IMR-90 (cell line): ENCODE data around the gene RBFOX1. TPM values are rescaled to one million over a fixed set of nuclear protein-coding genes. Genes with fewer than 3 reads are reported as not detected.

Experiments used
- ATAC-seq: fragments of 200-7000 bp; cut with Tn5 transposase; 2 replicates; pipeline ENCODE4 v1.9.1; 2020; ENCODE audit warnings: low read depth, mild to moderate bottlenecking, moderate library complexity
- BruUV-seq: library from RNA; stranded (reverse); fragments of 400-500 nt; replicated peaks from 2 replicates; lab custom pipeline; 2021; lab: Mats Ljungman, UMichigan
- CTCF ChIA-PET: fragments of 300-600 bp; formaldehyde crosslinking; extraction: SDS; loops from one replicate; lab custom pipeline; 2021; ENCODE audit warnings: antibody characterized with exemption; lab: Yijun Ruan, JAX
- POLR2A ChIA-PET: fragments of 300-600 bp; sonication (Branson Sonifier 250); formaldehyde crosslinking; loops from one replicate; lab custom pipeline; 2022; ENCODE audit warnings: antibody characterized with exemption; ENCODE audit not compliant: unreplicated experiment; lab: Charles Lee
- DNase-seq: peaks from one replicate; pipeline ENCODE4 v3.0.0; 2013
- H2AFZ ChIP-seq: replicated peaks from 2 replicates; pipeline ENCODE3; 2013; ENCODE audit warnings: low read length, mild to moderate bottlenecking; ENCODE audit not compliant: poor library complexity
- H2AK5ac ChIP-seq: 2 replicates; pipeline ENCODE4 v1.6.1; 2013; ENCODE audit warnings: low read depth, low read length, inconsistent platforms
- H2AK9ac ChIP-seq: replicated peaks from 2 replicates; pipeline ENCODE3; 2013; ENCODE audit warnings: mild to moderate bottlenecking, low read depth, low read length, moderate library complexity; ENCODE audit not compliant: poor library complexity
- H2BK120ac ChIP-seq: 2 replicates; pipeline ENCODE4 v1.6.1; 2013; ENCODE audit warnings: low read depth, low read length, inconsistent platforms
- H2BK15ac ChIP-seq: 3 replicates; pipeline ENCODE4 v1.6.1; 2013; ENCODE audit warnings: low read depth, low read length, inconsistent platforms
- H2BK20ac ChIP-seq: 2 replicates; pipeline ENCODE4 v1.6.1; 2013; ENCODE audit warnings: low read depth, mild to moderate bottlenecking, inconsistent platforms, low read length, moderate library complexity
- H2BK5ac ChIP-seq: 2 replicates; pipeline ENCODE4 v1.6.1; 2013; ENCODE audit warnings: mild to moderate bottlenecking, low read depth, low read length, inconsistent platforms; ENCODE audit not compliant: poor library complexity, severe bottlenecking
- H3K14ac ChIP-seq: replicated peaks from 2 replicates; pipeline ENCODE4 v1.6.1; 2013; ENCODE audit warnings: low read depth, low read length, inconsistent platforms
- H3K18ac ChIP-seq: 2 replicates; pipeline ENCODE4 v1.6.1; 2013; ENCODE audit warnings: low read depth, low read length, control low read depth
- H3K23ac ChIP-seq: 2 replicates; pipeline ENCODE4 v1.6.1; 2013; ENCODE audit warnings: low read depth, low read length, inconsistent platforms
- H3K27ac ChIP-seq: 2 replicates; pipeline ENCODE4 v1.5.1; 2013; ENCODE audit warnings: mild to moderate bottlenecking, control low read depth, low read length; ENCODE audit not compliant: insufficient read depth
- H3K27me3 ChIP-seq: 2 replicates; pipeline ENCODE4 v1.6.1; 2013; ENCODE audit warnings: low read length; ENCODE audit not compliant: control insufficient read depth, insufficient read depth
- H3K36me3 ChIP-seq: 2 replicates; pipeline ENCODE4 v1.6.1; 2013; ENCODE audit warnings: low read length, mixed read lengths; ENCODE audit not compliant: control insufficient read depth, insufficient read depth
- H3K4ac ChIP-seq: 2 replicates; pipeline ENCODE4 v1.6.1; 2013; ENCODE audit warnings: low read depth, low read length, inconsistent platforms
- H3K4me1 ChIP-seq: 2 replicates; pipeline ENCODE4 v1.6.1; 2013; ENCODE audit warnings: low read length, mixed read lengths; ENCODE audit not compliant: control insufficient read depth, insufficient read depth
- H3K4me2 ChIP-seq: 2 replicates; pipeline ENCODE4 v1.6.1; 2013; ENCODE audit warnings: low read depth, mild to moderate bottlenecking, control low read depth, low read length, moderate library complexity
- H3K4me3 ChIP-seq: 2 replicates; pipeline ENCODE4 v1.5.1; 2013; ENCODE audit warnings: low read depth, mild to moderate bottlenecking, control low read depth, low read length, moderate library complexity; ENCODE audit not compliant: insufficient read depth
- H3K56ac ChIP-seq: 2 replicates; pipeline ENCODE4 v1.6.1; 2013; ENCODE audit warnings: low read length, inconsistent platforms; ENCODE audit not compliant: insufficient read depth; ENCODE audit errors: extremely low read depth
- H3K79me1 ChIP-seq, 2 experiments: 2 replicates each; pipeline ENCODE4 v1.6.1; 2013; ENCODE audit warnings: low read length in 2 of 2, inconsistent platforms in 1 of 2, low read depth in 1 of 2
- H3K9ac ChIP-seq: 2 replicates; pipeline ENCODE4 v1.6.1; 2013; ENCODE audit warnings: low read depth, low read length, control low read depth
- H3K9me1 ChIP-seq: 2 replicates; pipeline ENCODE4 v1.6.1; 2013; ENCODE audit warnings: low read length, inconsistent platforms; ENCODE audit not compliant: insufficient read depth
- H3K9me3 ChIP-seq: 2 replicates; pipeline ENCODE4 v1.6.1; 2013; ENCODE audit warnings: low read length; ENCODE audit not compliant: control insufficient read depth, insufficient read depth
- H4K20me1 ChIP-seq: 2 replicates; pipeline ENCODE4 v1.6.1; 2013; ENCODE audit warnings: low read length, inconsistent platforms; ENCODE audit not compliant: insufficient read depth
- H4K5ac ChIP-seq: 2 replicates; pipeline ENCODE4 v1.6.1; 2013; ENCODE audit warnings: mild to moderate bottlenecking, low read depth, low read length, control low read depth
- H4K8ac ChIP-seq, 2 experiments: 2 replicates each; pipeline ENCODE4 v1.6.1; 2013; ENCODE audit warnings: low read depth in 2 of 2, low read length in 2 of 2, control low read depth in 1 of 2, inconsistent platforms in 1 of 2
- H4K91ac ChIP-seq: 2 replicates; pipeline ENCODE4 v1.6.1; 2013; ENCODE audit warnings: low read depth, low read length, inconsistent platforms; ENCODE audit not compliant: insufficient read depth
- BHLHE40 ChIP-seq: fragments of 150-350 bp; IDR thresholded peaks from 2 replicates; pipeline ENCODE4 v1.6.1; 2016; ENCODE audit warnings: mild to moderate bottlenecking, low read depth, low read length
- CTCF ChIP-seq: conservative IDR thresholded peaks from 2 replicates; pipeline ENCODE4 v1.5.1; 2012; ENCODE audit warnings: mild to moderate bottlenecking, low read depth, low read length, improper control_type of control experiment
- ELK1 ChIP-seq: fragments of 150-350 bp; IDR thresholded peaks from 2 replicates; pipeline ENCODE4 v1.6.1; 2016; ENCODE audit warnings: low read depth, mild to moderate bottlenecking, low read length, moderate library complexity, borderline replicate concordance
- MAZ ChIP-seq: IDR thresholded peaks from 2 replicates; pipeline ENCODE4 v1.6.1; 2012; ENCODE audit warnings: low read depth, mild to moderate bottlenecking, low read length, improper control_type of control experiment, moderate library complexity, borderline replicate concordance
- NFE2L2 ChIP-seq: fragments of 150-350 bp; IDR thresholded peaks from 2 replicates; pipeline ENCODE4 v1.6.1; 2016; ENCODE audit warnings: low read depth, mild to moderate bottlenecking, low read length
- POLR2A ChIP-seq: IDR thresholded peaks from 2 replicates; pipeline ENCODE4 v1.6.1; 2012; ENCODE audit warnings: mild to moderate bottlenecking, low read depth, low read length
- SMC3 ChIP-seq: fragments of 150-350 bp; IDR thresholded peaks from 2 replicates; pipeline ENCODE4 v1.6.1; 2016; ENCODE audit warnings: low read depth, mild to moderate bottlenecking, antibody characterized with exemption, low read length, moderate library complexity
- USF2 ChIP-seq: fragments of 150-350 bp; IDR thresholded peaks from 2 replicates; pipeline ENCODE4 v1.6.1; 2017; ENCODE audit warnings: mild to moderate bottlenecking, antibody characterized with exemption, low read length, low read depth
- WGBS, 2 experiments: methylation state at CpG; one replicate each; pipeline versions ENCODE4 v1.1.5 to v1.1.7; 2013; ENCODE audit warnings: missing lambda C conversion rate in 2 of 2; ENCODE audit not compliant: insufficient read length in 1 of 2; ENCODE audit errors: extremely low coverage in 2 of 2; 5-methylcytosine and 5-hydroxymethylcytosine counted together
- dilution Hi-C: fragments of 300-500 bp; cut with HindIII; formaldehyde crosslinking; loops from one replicate; pipeline ENCODE4 v1.14.3; 2018; ENCODE audit warnings: low sequenced_read_pairs; ENCODE audit not compliant: unreplicated experiment
- in situ Hi-C: fragments of 300-500 bp; cut with MboI; formaldehyde crosslinking; loops from 3 replicates; pipeline ENCODE4 v1.14.3; 2019; ENCODE audit warnings: low sequenced_read_pairs, inconsistent platforms, mixed read lengths
- intact Hi-C: fragments of 100-400 bp; cut with micrococcal nuclease; formaldehyde crosslinking; loops from 2 replicates; pipeline ENCODE4 v1.10.0; 2022
- polyA plus RNA-seq, 3 experiments: library from polyadenylated mRNA; depleted of rRNA; stranded (reverse); fragments of >200 nt; gene quantifications; 2 replicates each; pipeline ENCODE4 v1.2.3, GENCODE V29; 2012; ENCODE audit warnings: low replicate concordance in 1 of 3
- total RNA-seq: library from RNA; depleted of rRNA; stranded (reverse); fragments of >200 nt; gene quantifications from 2 replicates; pipeline ENCODE4 v1.2.3, GENCODE V29; 2012

RBFOX1 gene
- total and polyA plus RNA-seq, 2 of the 4 experiments (the other 2 are of a cell fraction) = not detected

- TF ChIP-seq CTCF (no peak), POLR2A (no peak), BHLHE40 (no peak)
Measured at GRCh38 chr16:7366041-7366440, 33.4 kb downstream of the RBFOX1 start (continued).

GRCh38 chr16:7366993-7367880 is 34.6 kb downstream of the RBFOX1 start:
- Histone ChIP-seq H3K56ac (no peak overlapping the region), H3K4me1 (no peaks in the 10 kb centered on the region), H3K4me2 (no peak overlapping the region), H2BK120ac (no peak overlapping the region), H4K8ac (no peak overlapping the region), H2BK15ac (no peak overlapping the region), H3K9me1 (no peaks in the 10 kb centered on the region), H3K4me3 (no peak overlapping the region), H3K36me3 (no peaks in the 10 kb centered on the region), H3K18ac (no peak overlapping the region), H3K79me1 (no peaks in the 10 kb centered on the region), H2BK5ac (no peak overlapping the region), H3K14ac (no peak overlapping the region), H4K5ac (no peak overlapping the region), H2AK9ac (no peak overlapping the region), H3K9me3 (peaks cover 15% of the 10 kb centered on the region), H3K27ac (no peak overlapping the region), H2AK5ac (no peak overlapping the region), H2BK20ac (no peak overlapping the region), H4K20me1 (no peaks in the 10 kb centered on the region), H3K4ac (no peak overlapping the region), H3K27me3 (no peaks in the 10 kb centered on the region), H2AFZ (no peak overlapping the region), H3K23ac (no peak overlapping the region), H3K9ac (no peak overlapping the region), H4K91ac (no peak overlapping the region)
- POLR2A ChIA-PET = no interaction called here
- dilution Hi-C loops = no loop called here
- intact Hi-C loops = no loop called here
- no CpG with 5 or more reads among the region's 8 CpGs for WGBS, 2 experiments
- in situ Hi-C loops = no loop called here
- no TSS peak for BruUV-seq
- DNase-seq (no peak), ATAC-seq (no peak)
- CTCF ChIA-PET = interaction anchor here (0.6 kb wide), 1 partner anchor 647 kb away, joined by 4 read pairs; no protein-coding TSS in a partner anchor
- TF ChIP-seq CTCF (no peak), MAZ (no peak), ELK1 (no peak), NFE2L2 (no peak), USF2 (no peak), SMC3 (no peak)
